Measurements from ENCODE around the gene A3GALT2. TPM values are rescaled to one million over a fixed set of nuclear protein-coding genes. Genes with fewer than 3 reads are reported as not detected.

The A3GALT2 gene
- total RNA-seq, 4 donors from 2014 or later = 0.89 TPM; not detected in 3

DNA sequence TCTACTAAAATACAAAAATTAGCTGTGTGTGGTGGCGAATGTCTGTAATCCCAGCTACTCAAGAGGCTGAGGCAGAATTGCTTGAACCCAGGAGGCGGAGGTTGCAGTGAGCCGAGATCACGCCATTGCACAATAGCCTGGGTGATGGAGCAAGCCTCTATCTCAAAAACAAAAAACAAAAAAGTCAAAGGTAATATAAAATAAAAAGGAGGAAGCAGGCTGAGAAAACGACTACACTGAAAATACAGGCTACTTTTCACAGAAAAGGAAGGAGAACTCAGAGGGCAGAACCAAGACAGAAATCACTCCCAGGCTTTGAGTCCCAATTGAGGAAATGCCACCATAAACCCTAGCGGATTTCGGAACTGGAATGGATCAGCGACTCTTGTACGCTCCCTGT is 5.9 kb upstream of the A3GALT2 start:
- no peak overlapping the region for H3K4me3 ChIP-seq (replicated peaks in 1 of 3)
- peaks cover 81 to 91% of the 10 kb centered on the region in 2 donors for H3K36me3 ChIP-seq
- peaks cover 35 to 73% of the 10 kb centered on the region in 2 donors for H3K4me1 ChIP-seq
- peak overlapping the region; percentile 52 to 75 (median 66) for H3K27ac ChIP-seq
- H3K27me3 ChIP-seq = no peaks in the 10 kb centered on the region
- no peak for TF ChIP-seq POLR2A (IDR thresholded peaks at IDR 0.05)
- TF ChIP-seq, protein P1, sequence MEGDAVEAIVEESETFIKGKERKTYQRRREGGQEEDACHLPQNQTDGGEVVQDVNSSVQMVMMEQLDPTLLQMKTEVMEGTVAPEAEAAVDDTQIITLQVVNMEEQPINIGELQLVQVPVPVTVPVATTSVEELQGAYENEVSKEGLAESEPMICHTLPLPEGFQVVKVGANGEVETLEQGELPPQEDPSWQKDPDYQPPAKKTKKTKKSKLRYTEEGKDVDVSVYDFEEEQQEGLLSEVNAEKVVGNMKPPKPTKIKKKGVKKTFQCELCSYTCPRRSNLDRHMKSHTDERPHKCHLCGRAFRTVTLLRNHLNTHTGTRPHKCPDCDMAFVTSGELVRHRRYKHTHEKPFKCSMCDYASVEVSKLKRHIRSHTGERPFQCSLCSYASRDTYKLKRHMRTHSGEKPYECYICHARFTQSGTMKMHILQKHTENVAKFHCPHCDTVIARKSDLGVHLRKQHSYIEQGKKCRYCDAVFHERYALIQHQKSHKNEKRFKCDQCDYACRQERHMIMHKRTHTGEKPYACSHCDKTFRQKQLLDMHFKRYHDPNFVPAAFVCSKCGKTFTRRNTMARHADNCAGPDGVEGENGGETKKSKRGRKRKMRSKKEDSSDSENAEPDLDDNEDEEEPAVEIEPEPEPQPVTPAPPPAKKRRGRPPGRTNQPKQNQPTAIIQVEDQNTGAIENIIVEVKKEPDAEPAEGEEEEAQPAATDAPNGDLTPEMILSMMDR (IDR thresholded peaks at IDR 0.05) = no peak
- WGBS, 2 donors = 84 to 90% methylated on average over 9 of the region's 9 CpGs
- intact Hi-C loops (cut with DNase I) = no loop called here
- no peak for DNase-seq
- H3K9me3 ChIP-seq = no peaks in the 10 kb centered on the region

DNA sequence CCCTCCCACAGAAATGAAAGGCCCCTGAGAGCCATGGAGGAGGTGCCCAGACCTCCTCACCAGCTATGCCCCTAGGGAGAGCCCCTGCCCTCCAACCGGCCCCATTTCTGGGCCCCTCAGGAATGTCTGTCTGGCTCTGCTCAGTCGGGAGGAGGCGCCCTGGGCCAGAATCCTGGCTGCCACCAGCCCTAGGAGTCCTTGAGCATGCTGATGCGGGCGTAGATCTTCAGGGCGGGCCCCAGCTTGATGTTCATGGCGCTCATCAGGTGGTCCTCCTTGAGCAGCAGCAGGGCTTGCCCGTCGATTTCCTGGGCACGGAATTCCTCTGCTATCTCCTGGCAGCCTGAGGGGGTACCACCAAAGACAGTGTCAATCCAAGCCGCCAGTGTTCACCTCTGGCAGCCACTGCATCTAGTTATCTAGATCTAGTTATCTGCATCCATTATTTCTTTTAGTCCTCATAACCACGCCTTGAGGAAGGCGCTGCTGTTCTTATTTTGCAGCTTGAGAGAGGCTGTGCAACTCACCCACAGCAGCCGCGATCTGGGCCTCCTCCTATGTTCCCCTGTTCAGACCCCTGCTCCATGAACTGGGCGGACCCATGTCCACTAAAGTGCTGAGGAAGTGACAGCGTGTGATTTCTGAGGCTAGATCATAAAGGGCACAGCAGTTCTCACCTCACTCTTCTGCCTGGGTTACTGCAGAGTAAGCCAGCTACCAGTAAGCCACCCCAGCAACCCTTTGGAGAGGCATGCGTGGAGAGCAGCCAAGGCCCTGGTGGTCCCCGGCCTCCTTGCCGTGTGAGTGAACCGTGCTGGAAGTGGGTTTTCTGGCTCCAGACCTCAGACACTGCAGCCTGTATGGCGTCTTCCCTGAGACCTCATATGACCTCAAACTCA is 4.0 kb upstream of the A3GALT2 start:
- TF ChIP-seq POLR2A (IDR thresholded peaks at IDR 0.05) = no peak
- TF ChIP-seq, protein P1 (IDR thresholded peaks at IDR 0.05) = no peak
- intact Hi-C loops (cut with DNase I) = no loop called here
- DNase-seq = no peak
- Histone ChIP-seq H3K27me3 (no peaks in the 10 kb centered on the region), H3K27ac (peak overlapping the region; percentile 42 to 75 (median 66)), H3K36me3 (peaks cover 63 to 73% of the 10 kb centered on the region in 2 donors), H3K4me1 (peaks cover 30 to 68% of the 10 kb centered on the region in 2 donors), H3K4me3 (replicated peaks in 1 of 3) (no peak overlapping the region), H3K9me3 (no peaks in the 10 kb centered on the region)
- WGBS, 2 donors = 72 to 75% methylated on average over 19 to 21 of the region's 22 CpGs

DNA sequence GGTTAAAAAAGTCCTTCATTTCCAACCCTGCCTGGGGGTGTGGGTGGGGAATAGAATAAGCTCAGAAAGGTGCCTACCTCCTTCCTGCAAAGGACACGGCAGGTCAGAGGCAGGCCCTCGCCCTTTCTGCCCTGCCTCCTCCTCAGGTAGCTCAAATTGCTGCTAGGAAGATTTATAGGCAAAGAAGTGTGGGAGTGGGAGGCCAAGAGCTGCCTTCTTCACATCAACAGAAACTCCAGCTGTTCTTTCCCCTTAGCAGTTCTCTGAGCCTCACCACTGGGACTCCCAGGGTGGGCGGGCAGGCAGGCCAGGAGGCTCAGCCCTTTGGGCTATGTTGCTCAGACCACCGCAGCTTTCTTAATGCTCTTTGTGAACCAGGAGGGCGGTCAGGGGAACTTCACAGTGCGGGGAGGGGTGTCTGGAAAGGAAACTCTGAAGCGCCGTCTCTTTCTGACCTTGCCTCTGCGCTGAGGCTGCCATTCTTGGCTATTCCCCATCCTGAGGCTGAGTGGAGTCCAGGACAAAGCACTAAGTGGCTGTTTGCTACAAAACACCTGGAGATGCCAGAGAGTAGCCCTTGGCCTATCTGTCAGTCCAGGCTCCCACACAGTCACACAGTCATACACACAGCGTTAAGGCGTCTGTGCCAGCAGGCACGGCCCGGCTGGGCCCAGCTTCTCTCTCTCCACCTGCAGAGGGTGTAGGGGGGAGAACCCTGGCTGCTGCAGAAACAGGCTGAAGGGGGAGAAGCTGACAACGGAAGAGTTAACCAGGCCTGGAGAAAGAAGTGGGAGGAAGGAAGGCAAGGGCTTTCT is 3.0 kb upstream of the A3GALT2 start:
- no peak for TF ChIP-seq POLR2A (IDR thresholded peaks at IDR 0.05)
- TF ChIP-seq, protein P1 (IDR thresholded peaks at IDR 0.05) = no peak
- Histone ChIP-seq H3K27ac (peak overlapping the region; percentile 33 to 39 (median 39)), H3K36me3 (peaks cover 52 to 62% of the 10 kb centered on the region in 2 donors), H3K9me3 (no peaks in the 10 kb centered on the region), H3K4me1 (peaks cover 27 to 65% of the 10 kb centered on the region in 2 donors), H3K4me3 (replicated peaks in 1 of 3) (no peak overlapping the region), H3K27me3 (no peaks in the 10 kb centered on the region)
- DNase-seq = no peak
- WGBS, 2 donors = 67 to 82% methylated on average over 14 of the region's 14 CpGs
- intact Hi-C loops (cut with DNase I) = no loop called here

DNA sequence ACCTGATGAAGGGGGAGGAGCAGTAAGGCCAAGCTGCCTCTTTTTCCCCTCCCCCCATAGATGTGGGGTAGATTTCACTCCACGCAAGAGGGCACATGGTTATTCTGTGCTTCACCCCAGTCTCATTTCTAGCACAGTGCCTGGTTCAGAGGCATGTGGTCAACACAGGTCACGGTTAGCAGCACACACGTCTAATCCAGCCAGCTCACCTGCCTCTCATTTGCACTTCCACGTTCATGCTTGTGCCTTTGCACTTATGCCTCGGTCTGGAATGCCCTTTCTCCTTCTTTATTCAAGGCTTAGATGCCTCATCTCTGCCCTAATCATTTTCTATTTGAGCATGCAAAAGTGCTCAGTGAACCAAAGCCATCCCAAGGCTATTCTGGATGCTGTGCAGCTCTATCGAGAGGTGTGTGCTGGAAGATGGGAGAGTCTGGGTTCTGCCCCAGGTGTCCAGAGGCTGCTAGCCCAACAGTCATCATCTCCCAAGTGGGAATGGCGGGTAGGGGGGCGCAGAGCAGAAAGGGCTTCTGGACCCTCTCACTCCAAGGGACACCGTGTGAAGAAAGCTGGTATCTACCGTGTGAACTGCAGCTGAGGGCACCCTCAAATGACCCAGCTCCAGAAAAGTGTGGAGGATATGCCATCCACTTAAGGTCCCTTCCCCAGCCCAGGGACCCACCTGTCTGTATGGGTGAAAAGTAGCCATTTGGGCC is 2.1 kb upstream of the A3GALT2 start:
- DNase-seq = peak; percentile 64
- Histone ChIP-seq H3K9me3 (no peaks in the 10 kb centered on the region), H3K4me1 (peaks cover 21 to 56% of the 10 kb centered on the region in 2 donors), H3K4me3 (replicated peaks in 1 of 3) (no peak overlapping the region), H3K27ac (peak overlapping the region; percentile 33 to 39 (median 39)), H3K27me3 (no peaks in the 10 kb centered on the region), H3K36me3 (peaks cover 44 to 55% of the 10 kb centered on the region in 2 donors)
- WGBS, 2 donors = 57% methylated on average over 10 of the region's 10 CpGs
- TF ChIP-seq, protein P1 (IDR thresholded peaks at IDR 0.05) = no peak
- no peak for TF ChIP-seq POLR2A (IDR thresholded peaks at IDR 0.05)
- intact Hi-C loops (cut with DNase I) = no loop called here

Measured in thyroid gland (tissue), 4 donors.